Parathyroid adenoma (tissue), 2 donors: Measurements from ENCODE around the gene FBN3.

Source experiments
- H2AFZ ChIP-seq: fragments of 300-600 bp; sonication (generic); one replicate; pipeline ENCODE4 v1.7.0; 2017; ENCODE audit warnings: antibody characterized with exemption, mild to moderate bottlenecking
- H3K27ac ChIP-seq: fragments of 300-600 bp; sonication (generic); one replicate; pipeline ENCODE4 v1.7.0; 2017
- H3K27me3 ChIP-seq: fragments of 300-600 bp; sonication (generic); one replicate; pipeline ENCODE4 v1.7.0; 2017; ENCODE audit warnings: low read length; ENCODE audit not compliant: control insufficient read depth, insufficient read depth
- H3K36me3 ChIP-seq: fragments of 300-600 bp; sonication (generic); one replicate; pipeline ENCODE4 v1.7.0; 2017; ENCODE audit warnings: low read length; ENCODE audit not compliant: control insufficient read depth, insufficient read depth
- H3K4me1 ChIP-seq: fragments of 300-600 bp; sonication (generic); one replicate; pipeline ENCODE4 v1.7.0; 2017; ENCODE audit warnings: control low read depth
- H3K4me2 ChIP-seq: fragments of 300-600 bp; sonication (generic); one replicate; pipeline ENCODE4 v1.7.0; 2017; ENCODE audit warnings: low read length
- H3K4me3 ChIP-seq: fragments of 300-600 bp; sonication (generic); one replicate; pipeline ENCODE4 v1.7.0; 2017; ENCODE audit warnings: low read depth, low read length
- H3K79me2 ChIP-seq: fragments of 300-600 bp; sonication (generic); one replicate; pipeline ENCODE4 v1.7.0; 2017; ENCODE audit warnings: control low read depth
- H3K9ac ChIP-seq: fragments of 300-600 bp; sonication (generic); one replicate; pipeline ENCODE4 v1.7.0; 2017; ENCODE audit warnings: mild to moderate bottlenecking
- H3K9me3 ChIP-seq: fragments of 300-600 bp; sonication (generic); one replicate; pipeline ENCODE4 v1.7.0; 2017; ENCODE audit warnings: low read length; ENCODE audit not compliant: control insufficient read depth
- CTCF ChIP-seq: fragments of 300-600 bp; sonication (generic); IDR thresholded peaks from one replicate; pipeline ENCODE4 v1.7.0; 2017; ENCODE audit warnings: antibody characterized with exemption, mild to moderate bottlenecking
- donor health status: primary hyperparathyroidism.

Gene FBN3

GRCh38 chr19:8141726-8142512 is 7.5 kb downstream of the FBN3 start:
- Histone ChIP-seq H3K9ac (no peak overlapping the region), H3K27me3 (no peaks in the 10 kb centered on the region), H3K27ac (no peak overlapping the region), H3K36me3 (no peaks in the 10 kb centered on the region), H2AFZ (no peak overlapping the region), H3K4me3 (no peak overlapping the region), H3K4me1 (peaks cover 3% of the 10 kb centered on the region), H3K4me2 (no peak overlapping the region), H3K79me2 (no peaks in the 10 kb centered on the region), H3K9me3 (no peaks in the 10 kb centered on the region)
- no peak for TF ChIP-seq CTCF

- Histone ChIP-seq H3K79me2 (no peaks in the 10 kb centered on the region), H3K9me3 (no peaks in the 10 kb centered on the region), H3K27ac (no peak overlapping the region), H3K27me3 (no peaks in the 10 kb centered on the region), H3K9ac (no peak overlapping the region), H3K4me2 (no peak overlapping the region), H3K4me3 (no peak overlapping the region), H2AFZ (no peak overlapping the region), H3K4me1 (peaks cover 3% of the 10 kb centered on the region), H3K36me3 (no peaks in the 10 kb centered on the region)
- no peak for TF ChIP-seq CTCF
These were observed 11.2 kb downstream of the FBN3 start for GRCh38 chr19:8138201-8138600.

- Histone ChIP-seq H3K9me3 (no peaks in the 10 kb centered on the region), H3K27me3 (no peaks in the 10 kb centered on the region), H3K27ac (no peak overlapping the region), H3K36me3 (no peaks in the 10 kb centered on the region), H3K79me2 (no peaks in the 10 kb centered on the region), H3K4me2 (no peak overlapping the region), H2AFZ (no peak overlapping the region), H3K4me3 (no peak overlapping the region), H3K9ac (no peak overlapping the region), H3K4me1 (peaks cover 3% of the 10 kb centered on the region)
- TF ChIP-seq CTCF = no peak
These were observed 12.0 kb downstream of the FBN3 start for GRCh38 chr19:8137425-8137824.

- no peaks in the 10 kb centered on the region for H3K79me2 ChIP-seq
- peaks cover 3% of the 10 kb centered on the region for H3K4me1 ChIP-seq
- H3K4me3 ChIP-seq = no peak overlapping the region
- TF ChIP-seq CTCF = no peak
- no peaks in the 10 kb centered on the region for H3K27me3 ChIP-seq
- no peaks in the 10 kb centered on the region for H3K9me3 ChIP-seq
- no peak overlapping the region for H3K9ac ChIP-seq
- H3K36me3 ChIP-seq = no peaks in the 10 kb centered on the region
- no peak overlapping the region for H3K27ac ChIP-seq
- H3K4me2 ChIP-seq = no peak overlapping the region
- no peak overlapping the region for H2AFZ ChIP-seq
These were observed 13.3 kb downstream of the FBN3 start for GRCh38 chr19:8135946-8136618.
